Gastroesophageal sphincter (tissue), 3 donors: ENCODE results near the gene OBI1.

Experiments used
- CTCF ChIP-seq, 4 experiments: fragments of 200-600 bp in 2 of 4; fragments of 450-650 bp in 2 of 4; sonication (generic) in 1 of 4; IDR thresholded peaks; one replicate each; pipeline ENCODE4 v1.5.1; 2017 to 2019; ENCODE audit warnings: antibody characterized with exemption in 4 of 4, mild to moderate bottlenecking in 2 of 4, moderate library complexity in 2 of 4
- EP300 ChIP-seq: sonication (generic); formaldehyde crosslinking; IDR thresholded peaks from one replicate; pipeline ENCODE4 v1.6.1; 2017; ENCODE audit warnings: antibody characterized with exemption, mild to moderate bottlenecking
- POLR2A ChIP-seq, 2 donors: fragments of 450-650 bp; IDR thresholded peaks; one replicate each; pipeline ENCODE4 v1.6.1; 2017; ENCODE audit warnings: antibody characterized with exemption in 2 of 2, mild to moderate bottlenecking in 2 of 2, moderate library complexity in 1 of 2
- POLR2AphosphoS5 ChIP-seq: sonication (generic); formaldehyde crosslinking; IDR thresholded peaks from one replicate; pipeline ENCODE4 v1.6.1; 2017; ENCODE audit warnings: antibody characterized with exemption

GRCh38 chr13:78566631-78567030 is 92.3 kb downstream of the OBI1 start:
- no peak for TF ChIP-seq CTCF (IDR thresholded peaks at IDR 0.05)
- no peak for TF ChIP-seq EP300
- no peak for TF ChIP-seq POLR2AphosphoS5
- no peak for TF ChIP-seq POLR2A (IDR thresholded peaks at IDR 0.05)
